HG03354 (cell line): Measurements from ENCODE around the gene BTBD18.
A peak's percentile ranks its signal among the peaks of the same experiment; 100 is the strongest.

Source experiments
- ATAC-seq: cut with Tn5 transposase; IDR thresholded peaks from one replicate; pipeline ENCODE4 v1.9.1; 2021; ENCODE audit warnings: mild to moderate bottlenecking; ENCODE audit not compliant: unreplicated experiment, poor library complexity, severe bottlenecking

BTBD18 gene

DNA sequence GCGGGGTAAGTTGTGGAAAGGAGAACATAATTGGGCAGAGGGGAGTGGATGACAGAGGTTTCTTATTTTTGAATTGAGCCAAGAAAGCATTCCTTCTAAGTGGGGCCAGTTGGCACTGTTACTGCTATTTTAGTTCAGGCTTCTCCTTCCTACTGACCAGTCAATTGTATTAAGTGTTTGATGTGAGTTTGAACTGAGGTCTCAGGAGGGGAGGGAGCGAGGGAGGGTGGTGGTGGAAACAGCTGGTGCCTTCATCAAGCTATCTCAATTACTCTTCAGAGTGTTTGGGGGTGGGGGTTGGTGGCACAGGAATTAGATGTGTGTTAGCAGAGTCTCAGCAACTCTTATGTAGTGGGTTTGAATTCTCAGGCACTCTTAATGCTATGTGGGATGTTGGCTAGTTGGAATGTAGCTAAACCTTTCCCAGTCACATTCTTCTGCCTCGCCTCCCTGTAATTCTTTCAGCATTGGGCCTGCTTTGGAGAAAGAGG lies 24.5 kb upstream of the BTBD18 start:
- no peak for ATAC-seq

DNA sequence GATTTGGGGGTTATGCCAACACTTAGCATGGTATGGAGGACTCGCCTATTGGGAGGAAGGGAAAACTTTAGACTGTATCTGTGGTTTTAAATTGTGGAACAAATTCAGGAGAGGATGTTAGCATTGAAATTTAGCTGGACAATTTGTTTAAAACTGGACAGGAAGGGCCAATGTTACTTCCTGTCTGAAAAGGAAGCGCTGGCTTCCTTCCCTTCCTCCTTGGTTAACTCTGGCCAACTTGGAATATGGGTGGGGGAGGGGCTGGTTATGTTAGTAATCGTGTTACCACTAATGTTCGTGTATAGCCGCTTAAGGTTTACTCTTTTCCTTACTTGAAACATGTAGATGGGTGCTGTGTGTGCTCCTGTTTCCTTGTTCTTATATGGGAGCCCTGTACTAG lies 23.9 kb upstream of the BTBD18 start:
- no peak for ATAC-seq

DNA sequence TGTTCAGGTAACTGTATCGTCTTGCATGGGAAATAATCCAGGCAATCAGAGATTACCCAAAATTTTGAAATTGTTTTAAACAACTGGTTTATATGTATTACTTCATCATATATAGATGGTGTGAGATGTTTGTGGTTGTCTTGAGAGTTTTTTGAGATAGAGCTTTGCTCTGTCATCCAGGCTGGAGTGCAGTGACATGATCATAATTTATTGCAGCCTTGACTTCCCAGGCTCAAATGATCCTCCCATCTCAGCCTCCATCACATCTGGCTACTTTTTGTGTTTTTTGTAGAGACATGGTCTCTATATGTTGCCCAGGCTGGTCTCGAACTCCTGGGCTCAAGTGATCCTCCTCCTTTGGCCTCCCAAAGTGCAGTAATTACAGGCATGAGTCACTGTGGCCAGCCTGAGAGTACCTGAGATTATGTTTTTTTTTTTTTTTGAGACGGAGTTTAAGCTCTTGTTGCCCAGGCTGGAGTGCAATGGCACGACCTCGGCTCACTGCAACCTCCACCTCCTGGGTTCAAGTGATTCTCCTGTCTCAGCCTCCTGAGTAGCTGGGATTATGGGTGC lies 21.5 kb upstream of the BTBD18 start:
- ATAC-seq, result no peak

DNA sequence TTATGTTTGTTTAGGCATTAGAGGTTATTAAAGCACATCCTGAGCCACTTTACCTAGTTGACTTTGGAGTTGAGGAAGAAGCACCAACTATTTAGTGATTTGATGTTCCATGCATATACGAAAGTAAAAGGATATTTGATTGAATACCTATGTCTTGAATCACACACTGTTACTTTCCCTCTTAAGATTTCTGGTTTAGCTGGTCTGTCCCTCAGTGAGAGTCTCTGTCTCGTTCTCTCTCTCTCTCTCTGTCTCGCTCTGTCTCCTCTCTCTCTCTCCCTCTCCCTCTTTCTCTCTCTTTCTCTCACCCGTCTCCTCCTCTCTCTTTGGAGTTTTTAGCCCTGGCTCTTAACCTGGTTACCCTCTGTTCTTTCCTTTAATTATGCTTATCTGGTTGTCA lies 20.9 kb upstream of the BTBD18 start:
- ATAC-seq, result no peak

DNA sequence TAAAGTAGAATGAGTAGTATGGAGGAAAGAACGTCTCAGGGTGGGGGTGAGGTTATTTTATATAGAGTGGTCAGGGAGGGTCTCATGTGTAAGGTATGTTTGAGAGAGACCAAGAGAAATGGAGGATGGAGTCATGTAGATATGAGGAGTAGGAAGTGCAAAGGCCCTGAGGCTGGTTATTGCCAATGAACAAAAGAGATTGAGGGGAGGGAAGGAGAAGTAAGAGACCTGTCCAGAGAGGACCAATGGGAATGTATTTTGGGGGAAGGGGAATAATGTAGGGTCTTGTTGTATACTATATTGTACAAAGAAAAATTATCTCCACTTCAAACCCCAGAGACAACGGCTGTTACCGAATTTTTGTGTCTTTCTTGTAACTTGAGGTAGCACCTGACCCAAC lies 19.7 kb upstream of the BTBD18 start:
- ATAC-seq, result no peak

DNA sequence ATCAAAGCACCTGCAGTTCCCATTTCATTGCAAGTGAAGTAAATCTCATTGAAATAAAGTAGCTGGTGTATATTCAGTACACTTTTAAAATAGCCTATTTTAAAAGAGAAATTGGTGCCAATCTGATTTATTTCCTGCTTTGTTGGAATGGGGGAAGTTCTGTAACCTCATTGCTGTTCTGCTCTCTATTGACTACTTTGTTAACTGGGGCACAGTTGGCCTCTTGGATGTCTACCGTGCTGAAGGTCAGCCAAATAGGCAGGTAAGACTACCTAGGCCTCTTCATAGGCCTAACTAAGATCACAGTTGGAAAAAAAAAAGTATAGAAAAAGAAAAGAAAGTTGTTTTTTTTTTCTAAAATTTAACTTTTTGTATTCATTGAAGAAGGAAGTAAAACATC lies 19.2 kb upstream of the BTBD18 start:
- no peak for ATAC-seq

DNA sequence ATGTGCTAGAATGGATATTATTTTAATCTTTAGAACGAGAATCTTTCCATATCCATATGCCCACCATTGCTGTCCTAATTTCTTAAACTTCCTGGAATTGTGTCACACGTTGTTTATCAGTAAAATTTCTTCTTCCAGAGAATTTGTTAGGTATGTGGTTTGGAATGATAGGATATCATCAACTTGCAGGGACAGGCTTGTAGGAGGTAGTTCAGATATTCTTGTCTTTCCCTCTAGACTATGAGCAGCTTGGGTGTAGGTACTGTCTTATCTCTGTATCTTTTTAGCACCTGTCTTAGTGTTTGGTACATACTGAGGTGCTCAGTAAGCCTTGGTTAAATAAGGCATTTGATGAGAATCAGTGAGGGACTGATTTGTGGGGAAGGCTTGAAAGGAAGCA lies 13.4 kb upstream of the BTBD18 start:
- ATAC-seq, result no peak

DNA sequence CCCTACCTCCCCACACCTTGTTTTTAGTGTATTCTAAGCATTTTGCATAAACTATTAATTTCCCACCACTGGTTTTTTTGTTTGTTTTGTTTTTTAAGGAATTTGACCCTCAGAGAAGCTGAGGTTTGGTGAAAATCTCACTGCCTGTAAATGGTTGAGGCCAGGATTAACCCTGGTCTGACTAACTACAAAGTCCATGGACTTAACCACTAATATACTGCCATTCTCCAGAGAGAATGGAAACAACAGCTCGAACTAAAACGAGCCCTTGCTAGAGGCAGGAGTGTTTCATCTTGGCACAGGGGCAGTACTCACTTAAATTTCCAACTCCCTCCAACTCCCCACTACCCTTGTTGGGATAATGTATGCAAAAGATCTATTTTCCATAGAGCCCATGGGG lies 12.9 kb upstream of the BTBD18 start:
- no peak for ATAC-seq

DNA sequence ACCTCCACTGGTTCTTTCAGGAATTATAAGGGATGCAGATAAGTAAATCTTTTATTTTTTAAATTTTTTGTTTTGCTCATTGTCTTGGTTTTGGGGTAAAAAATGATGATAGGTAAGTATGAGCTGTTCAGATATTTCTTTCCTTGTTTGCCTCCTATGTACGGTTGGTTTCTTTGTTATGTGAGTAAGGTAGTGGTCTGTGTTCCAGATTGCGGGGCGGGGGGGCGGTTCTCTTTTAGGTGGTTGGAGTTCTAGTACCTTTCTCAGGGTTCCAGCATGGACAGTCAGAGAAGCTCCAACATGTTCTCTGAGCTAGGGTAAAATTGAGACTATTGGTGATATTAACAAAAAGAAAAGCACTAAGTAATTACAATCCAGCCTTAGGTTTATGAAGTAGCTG lies 12.4 kb upstream of the BTBD18 start:
- no peak for ATAC-seq

DNA sequence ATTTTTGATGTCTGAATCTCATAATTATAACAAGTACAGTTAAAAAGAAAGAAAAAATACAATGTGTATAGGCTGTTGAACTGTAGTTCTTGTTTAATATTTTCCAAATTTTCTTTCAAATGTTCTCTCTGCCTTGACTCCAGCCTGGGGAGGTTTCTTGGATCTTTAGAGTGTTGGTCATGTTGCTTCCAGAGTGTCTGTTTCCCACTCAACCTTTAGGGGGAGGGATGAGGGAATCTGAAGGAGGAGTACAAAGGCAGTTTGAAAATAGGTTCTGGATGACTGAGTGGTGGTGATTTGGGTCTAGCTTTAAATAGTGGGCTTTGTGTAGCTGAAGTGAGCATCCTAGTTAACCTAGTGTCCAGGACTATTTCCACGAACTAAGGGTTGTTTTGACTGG lies 11.9 kb upstream of the BTBD18 start:
- ATAC-seq, result no peak

DNA sequence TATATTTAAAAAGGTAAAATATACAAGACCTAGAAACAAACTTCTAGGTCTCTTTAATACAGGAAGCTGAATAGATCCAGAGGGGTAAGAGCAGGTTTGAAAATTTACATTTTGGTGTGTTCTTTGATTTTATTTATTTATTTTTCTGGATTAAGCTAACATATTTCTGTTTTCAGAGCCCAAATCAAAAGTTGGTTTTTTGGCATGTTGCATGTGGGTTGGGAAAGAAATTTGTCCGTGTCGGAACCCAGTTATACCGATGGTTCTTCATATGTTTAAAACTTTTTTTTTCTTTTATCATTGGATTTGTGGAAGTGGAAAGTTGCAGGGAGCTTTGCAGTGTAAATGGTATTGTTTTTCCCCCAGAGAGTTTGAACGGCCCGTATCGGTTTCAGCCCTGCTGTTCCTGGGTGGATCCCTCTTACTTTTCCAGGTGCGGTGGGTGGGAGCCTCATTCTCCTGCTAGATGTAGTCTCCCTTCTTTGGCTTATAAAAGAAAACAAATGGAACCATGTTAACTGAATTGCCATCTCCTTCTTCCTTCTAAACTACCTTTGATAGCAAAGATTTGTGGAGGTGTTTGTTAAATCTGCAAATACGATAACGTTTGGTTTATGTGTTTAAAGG lies 10.7 kb upstream of the BTBD18 start:
- ATAC-seq, result no peak

DNA sequence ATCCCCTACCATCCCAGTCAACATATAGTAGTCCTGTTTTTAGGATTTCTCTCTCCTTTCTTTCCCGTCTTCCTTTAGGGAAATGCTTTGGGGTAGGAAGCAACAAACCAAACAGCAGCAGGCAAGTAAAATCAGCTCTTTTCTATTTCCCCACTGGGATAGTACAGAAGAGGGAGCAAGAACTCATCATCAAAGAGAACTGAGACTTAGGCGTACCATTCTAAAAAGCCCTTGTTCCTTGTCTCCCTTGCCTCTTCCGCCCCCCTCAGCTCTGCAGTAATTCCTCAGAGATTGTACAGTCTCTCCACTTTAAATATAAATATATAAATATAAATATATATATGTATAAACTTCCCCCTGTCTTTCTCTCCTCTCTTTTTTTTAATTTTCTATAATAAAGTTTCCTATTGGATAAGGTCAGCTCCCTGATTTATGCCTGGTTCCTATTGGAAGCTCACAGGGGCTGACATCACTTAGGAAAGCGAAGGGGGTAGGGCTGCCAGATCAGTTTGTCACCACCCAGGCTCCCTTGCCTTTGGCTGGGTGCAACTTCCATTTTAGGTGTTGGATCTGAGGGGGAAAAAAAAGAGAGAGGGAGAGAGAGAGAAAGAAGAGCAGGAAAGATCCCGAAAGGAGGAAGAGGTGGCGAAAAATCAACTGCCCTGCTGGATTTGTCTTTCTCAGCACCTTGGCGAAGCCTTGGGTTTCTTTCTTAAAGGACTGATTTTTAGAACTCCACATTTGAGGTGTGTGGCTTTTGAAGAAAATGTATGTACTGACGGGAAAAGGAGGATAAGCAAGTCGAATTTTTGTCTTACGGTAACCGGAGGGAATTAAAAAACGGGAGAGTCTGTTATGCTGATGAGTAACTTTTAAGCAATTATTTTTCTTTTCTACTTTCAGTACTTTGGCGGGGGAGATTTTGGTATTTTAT lies 9.9 kb upstream of the BTBD18 start, which contains the start of gene CTNND1:
Gene CTNND1 (plus strand): TSS at position 502 of the 934 bp plus-strand sequence. CDS start 29,677 bp downstream, outside the sequence.
- peak; percentile 94 for ATAC-seq

DNA sequence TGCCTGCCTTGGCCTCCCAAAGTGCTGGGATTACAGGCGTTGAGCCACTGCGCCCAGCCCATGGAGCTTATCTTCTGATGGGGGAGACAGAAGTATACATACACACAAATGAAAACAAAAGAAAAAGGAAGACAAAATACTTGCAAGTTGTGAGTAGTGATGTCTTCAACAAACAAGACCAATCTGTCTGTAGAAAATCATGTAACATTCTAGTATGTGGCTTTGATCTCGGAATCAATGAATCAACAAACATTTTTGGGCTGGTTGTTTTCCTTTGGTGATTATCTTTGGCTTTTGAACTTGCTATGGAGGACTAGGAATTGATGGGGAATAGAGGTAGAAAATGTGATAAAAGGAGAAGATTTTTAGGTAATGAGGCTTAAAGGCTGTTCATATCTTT lies 6.6 kb upstream of the BTBD18 start:
- ATAC-seq, result no peak

DNA sequence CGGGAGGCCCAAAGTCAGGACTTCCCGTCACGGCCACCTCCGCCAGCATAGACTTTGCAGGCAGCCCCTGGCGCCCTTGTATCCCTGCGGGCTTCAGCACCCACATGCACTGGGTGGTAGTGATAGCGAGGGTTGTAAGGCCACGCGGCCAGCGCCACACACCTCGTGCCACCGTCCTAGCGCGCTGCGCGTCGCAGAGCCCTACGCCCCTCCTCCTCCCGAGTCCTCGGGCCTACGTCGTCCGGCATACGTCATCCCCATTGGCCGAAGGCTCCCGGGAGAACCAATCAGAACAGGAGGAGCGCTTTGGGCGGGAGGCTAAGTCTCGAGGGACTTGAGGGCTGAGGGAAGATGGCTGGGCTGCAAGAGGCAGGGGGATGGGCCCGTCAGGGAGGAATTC lies 1.3 kb upstream of the BTBD18 start:
- no peak for ATAC-seq

DNA sequence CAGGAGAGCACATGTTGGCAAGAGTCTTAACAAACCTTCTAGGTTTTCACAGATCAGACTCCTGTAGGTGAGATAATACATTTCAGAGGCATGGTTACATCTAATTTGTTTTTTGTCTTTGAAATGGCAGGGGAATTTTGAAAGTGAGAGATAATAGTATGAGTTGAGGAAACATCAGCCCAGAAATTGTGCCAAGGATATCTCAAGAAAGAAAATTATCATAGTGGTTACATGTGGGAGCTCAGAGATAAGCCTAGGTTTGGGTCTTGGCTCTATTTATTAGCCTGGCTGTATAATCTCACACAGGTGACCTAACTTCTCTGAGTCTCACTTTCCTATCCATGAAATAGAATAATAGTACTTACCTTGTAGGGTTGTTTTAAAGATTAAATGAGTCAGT lies 443 bp downstream of the BTBD18 start:
- no peak for ATAC-seq

DNA sequence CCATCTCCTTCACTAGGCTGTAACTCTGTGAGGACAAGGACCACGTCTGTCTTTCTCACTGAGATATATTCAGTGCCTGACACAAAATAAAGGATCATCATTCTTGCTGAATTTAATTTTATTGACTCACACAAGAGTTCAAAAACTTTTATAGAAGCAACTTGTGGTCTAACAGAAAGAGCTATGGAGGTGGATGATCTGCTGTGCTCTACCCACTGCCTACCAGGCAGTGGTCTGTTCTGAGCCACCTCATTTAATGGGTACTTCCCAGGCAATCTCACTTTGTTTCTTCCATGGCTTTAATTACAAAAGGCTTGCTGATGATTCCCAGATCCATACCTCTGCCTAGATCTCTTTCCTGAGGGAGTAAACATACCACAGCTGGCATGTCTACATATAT lies 4.7 kb downstream of the BTBD18 start:
- ATAC-seq, result no peak

DNA sequence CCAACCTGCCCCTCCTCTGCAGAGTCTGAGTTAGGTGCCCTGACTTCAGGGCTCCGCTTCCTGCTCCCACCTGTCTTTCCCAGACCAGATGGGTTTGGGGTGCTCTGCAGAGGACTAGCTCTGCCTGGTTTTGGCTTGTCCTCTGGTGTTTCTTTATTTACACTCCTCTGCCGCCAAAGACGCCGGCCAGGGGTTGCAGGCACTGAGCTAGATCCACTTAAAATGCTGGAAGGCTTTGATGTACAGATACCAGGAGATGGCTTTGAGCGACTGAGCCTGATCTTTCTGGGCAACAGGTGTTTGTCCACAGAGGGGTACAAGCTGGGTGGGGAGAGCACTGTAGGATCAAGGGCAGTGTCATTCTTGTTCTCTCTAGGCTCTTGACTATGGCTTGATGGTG lies 6.4 kb downstream of the BTBD18 start:
- no peak for ATAC-seq

DNA sequence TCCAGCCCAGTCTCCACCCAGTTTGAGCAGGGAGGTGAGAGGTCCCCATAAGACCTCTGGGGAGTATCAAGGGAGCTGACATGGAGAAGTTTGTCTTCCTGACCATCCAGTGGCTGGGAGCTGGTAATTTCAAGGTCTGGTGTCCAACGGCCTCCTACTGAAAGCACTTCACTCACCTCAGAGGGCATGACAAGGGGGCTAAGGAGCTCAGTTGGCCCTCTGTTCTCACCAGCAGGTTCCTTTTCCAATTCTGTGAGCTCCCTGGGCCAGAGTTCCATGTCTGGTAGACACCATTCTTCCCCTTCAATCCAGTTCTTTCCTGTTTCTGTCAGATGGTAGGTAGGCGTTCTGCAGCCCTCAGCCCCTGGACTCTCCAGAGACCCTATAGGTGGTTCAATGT lies 7.3 kb downstream of the BTBD18 start:
- ATAC-seq, result no peak

DNA sequence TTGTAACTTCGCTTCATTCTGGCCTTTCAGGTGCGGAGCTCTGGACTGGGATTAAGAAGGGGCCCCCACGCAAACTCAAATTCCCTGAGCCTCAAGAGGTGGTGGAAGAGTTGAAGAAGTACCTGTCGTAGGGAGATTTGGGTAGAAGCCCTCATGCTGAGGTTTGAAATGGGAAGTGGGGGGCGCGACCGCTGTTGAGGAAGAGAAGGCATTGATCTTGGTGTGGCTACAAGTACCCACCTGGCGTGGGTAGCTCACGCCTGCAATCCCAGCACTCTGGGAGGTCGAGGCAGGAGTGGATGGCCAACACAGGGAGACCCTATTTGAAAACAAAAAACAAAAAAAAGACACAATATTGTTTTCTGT lies 9.5 kb downstream of the BTBD18 start:
- no peak for ATAC-seq

DNA sequence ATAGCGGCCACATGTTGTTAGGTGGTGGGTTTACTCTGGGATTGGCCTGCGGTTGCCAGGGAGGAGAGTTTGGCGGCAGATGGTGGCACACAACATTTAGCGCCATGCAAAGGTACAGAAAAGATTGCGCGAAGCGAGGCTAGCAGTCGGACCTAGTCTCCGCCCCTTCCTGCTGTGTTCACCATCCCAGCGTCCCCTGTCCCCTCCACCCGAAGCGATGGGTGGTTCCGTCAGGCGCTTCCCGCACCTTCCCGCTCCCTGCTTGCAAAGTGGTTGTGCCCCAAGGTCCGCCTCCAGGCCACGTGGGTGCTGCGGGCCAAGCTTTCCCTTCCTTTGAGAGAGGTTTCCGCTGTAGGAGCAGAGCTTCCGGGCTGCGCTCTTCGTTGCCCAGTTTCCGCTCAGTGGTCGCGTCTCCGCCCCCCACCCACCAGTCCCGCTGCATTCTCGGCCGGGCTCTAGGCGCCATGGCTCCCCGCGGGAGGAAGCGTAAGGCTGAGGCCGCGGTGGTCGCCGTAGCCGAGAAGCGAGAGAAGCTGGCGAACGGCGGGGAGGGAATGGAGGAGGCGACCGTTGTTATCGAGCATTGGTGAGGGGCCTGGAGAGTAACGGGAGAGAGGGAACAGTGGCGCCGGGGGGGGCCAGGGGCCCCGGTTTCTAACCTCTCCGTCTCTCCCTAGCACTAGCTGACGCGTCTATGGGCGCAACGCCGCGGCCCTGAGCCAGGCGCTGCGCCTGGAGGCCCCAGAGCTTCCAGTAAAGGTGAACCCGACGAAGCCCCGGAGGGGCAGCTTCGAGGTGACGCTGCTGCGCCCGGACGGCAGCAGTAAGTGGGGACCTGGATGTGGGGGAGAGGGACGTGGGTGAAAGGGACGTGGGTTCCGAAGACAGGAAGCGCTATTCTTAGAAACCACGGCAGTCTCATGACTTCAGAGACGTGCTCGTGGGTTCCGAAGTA lies 10.2 kb downstream of the BTBD18 start, which contains the start of gene SELENOH:
Gene SELENOH (plus strand): TSS at position 360 of the 955 bp plus-strand sequence. CDS start 105 bp downstream, at position 465.
- peak; percentile 94 for ATAC-seq
